Nucleus accumbens (tissue), 56 donors: Measurements from ENCODE around the gene CLEC4D.
"Not testable (repeated sequence)": the region's sequence is repeated elsewhere in the genome, so short reads cannot be mapped to it uniquely, and the experiment has no call there.

Experiments used
- DNase-seq, 56 donors: peaks; one replicate each; lab custom pipeline; 2025; lab: John Stamatoyannopoulos, UW

The CLEC4D gene

DNA sequence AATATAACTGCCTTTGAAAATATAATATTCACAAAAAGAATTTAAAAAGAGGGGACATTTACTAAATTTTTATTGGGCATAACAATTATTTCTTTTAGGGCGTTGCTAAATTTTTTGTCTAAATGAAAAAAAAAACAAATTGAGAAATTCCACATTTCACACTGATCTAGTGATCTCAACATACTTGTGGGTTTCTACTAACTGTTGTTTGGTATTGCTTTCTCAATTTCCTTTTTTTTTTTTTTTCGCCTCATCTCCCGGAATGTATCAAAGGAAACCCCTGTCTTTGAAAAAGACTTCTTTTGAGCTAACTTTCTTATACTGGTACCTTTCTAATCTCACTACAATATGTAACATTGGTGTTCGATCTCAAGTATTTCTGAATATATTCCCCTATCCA, at the start of gene CLEC4D:
CLEC4D (plus strand) TSS at position 248 of the 400 bp plus-strand sequence. CDS start 230 bp downstream, outside the sequence.
- DNase-seq, result no peak

GRCh38 chr12:8465301-8465996, 47.9 kb upstream of the CLEC4D start:
- DNase-seq, result no peak

DNA sequence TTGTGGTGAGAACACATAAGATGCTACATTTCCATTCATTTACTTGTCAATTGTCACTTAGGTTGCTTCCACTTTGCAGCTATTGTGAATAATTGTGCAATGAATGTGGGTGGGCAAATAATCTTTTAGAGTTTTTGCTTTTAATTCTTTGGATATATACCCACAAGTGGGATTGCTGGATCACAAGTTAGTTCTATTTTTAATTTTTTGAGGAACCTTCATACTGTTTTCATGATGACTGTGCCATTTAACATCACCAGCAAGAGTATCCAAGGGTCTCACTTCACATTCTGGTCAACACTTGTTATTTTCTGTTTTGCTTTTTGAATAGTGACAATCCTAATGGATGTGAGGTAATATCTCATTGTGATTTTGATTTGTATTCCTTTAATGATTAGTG, 47.1 kb upstream of the CLEC4D start:
- no peak for DNase-seq

DNA sequence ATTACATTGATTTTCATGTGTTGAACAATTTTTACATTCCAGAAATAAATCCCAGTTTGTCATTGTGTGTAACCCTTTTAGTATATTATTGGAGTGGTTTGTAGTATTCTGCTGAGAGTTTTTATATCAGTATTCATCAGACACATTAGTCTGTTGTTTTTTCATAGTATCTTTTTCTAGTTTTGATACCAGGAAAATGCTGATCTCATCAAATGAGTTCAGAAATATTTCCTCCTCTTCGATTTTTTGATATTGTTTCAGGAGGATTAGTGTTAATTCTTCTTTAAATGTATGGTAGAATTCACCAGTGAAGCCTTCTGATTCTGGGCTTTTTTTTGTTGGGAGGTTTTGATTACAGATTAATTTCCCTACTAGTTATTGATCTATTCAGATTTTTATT, 42.2 kb upstream of the CLEC4D start:
- no peak for DNase-seq

DNA sequence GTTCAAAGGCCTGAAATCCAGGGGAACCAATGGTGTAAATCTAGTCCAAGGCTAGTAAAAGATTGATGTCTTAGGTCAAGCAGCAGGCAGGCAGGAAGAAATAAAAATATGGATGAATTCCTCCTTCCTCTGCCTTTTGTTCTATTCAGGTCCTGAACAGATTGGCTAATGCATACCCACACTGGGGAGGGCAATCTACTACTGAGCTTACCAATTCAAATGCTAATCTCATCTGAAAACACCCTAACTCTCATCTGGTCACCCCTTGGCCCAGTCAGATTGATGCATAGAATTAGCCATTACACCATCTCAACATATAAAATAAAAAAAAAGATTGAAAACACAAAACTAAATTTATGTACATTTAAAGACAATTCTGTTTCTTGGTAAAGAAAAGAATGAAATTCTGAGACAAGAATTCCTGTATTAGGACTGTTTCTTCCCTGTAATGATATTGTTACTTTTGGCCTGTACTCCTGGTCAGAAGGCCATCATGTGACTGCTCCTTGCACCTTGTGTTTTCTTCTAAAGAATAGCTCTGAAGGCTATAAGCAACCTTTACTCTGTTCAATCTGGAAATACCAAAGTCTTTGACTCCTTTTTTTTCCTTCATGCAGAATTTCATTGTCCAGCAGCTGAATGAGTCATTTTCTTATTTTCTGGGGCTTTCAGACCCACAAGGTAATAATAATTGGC, 37.6 kb upstream of the CLEC4D start:
- no peak for DNase-seq

- DNase-seq, result no peak
Measured at GRCh38 chr12:8482571-8483061, 30.7 kb upstream of the CLEC4D start.

- no peak for DNase-seq
Measured at GRCh38 chr12:8483079-8483478, 30.2 kb upstream of the CLEC4D start.

- DNase-seq, result no peak
Measured at GRCh38 chr12:8491646-8492530, 21.4 kb upstream of the CLEC4D start.

- peak in 1 of 56 donors; percentile 3 for DNase-seq
Measured at GRCh38 chr12:8493084-8493483, 20.2 kb upstream of the CLEC4D start.

DNA sequence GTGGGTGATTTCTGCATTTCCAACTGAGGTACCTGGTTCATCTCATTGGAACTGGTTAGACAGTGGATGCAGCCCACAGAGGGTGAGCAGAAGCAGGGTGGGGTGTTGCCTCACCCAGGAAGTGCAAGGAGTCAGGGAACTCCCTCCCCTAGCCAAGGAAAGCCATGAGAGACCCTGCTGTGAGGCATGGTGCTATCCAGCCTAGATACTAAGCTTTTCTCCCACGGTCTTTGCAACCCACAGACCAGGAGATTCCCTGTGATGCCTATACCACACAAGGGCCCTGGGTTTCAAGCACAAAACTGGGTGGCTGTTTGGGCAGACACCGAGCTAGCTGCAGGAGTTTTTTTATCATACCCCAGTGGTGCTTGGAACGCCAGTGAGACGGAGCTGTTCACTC, 17.6 kb upstream of the CLEC4D start:
- not testable (repeated sequence) for DNase-seq

GRCh38 chr12:8496074-8496473, 17.2 kb upstream of the CLEC4D start:
- DNase-seq, result not testable (repeated sequence)

DNA sequence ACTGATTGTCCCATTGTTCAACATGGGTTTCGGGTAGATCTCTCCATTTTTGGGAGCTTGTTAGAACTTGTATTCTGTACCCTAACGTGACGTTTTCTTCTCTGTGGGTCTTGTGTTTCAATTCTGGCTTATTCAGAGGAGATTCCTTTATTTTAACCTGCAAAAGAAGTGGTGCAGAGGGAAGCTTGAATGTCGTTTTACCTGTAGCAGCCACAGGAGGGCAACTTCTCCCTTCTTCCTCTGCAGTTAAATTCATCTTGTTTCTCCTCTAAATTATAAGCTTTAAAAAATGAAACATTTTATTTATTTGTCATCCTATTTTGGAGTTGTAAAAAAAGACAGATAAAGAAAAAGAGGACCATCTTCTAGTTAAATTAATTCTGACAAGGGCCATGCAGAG, 13.7 kb upstream of the CLEC4D start:
- no peak for DNase-seq

- DNase-seq, result no peak
Measured at GRCh38 chr12:8501720-8502119, 11.6 kb upstream of the CLEC4D start.

DNA sequence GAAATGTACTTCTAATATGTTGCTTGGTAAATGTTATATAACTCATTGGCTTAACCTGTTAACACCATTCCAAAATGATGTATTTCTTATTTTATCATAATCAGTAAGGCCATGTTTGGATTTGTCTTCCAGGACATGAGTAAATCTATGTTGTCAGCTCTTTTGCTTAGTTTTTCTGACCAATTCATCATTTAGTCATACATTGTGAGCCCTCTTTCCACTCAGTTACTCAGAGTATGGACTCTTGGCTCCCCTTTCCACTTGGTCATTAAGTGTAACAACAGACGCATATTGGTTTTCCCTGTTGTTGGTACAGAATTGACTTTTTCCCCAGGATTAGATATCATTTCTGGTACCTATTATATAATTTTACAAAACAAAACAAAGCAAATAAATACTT, 9.0 kb upstream of the CLEC4D start:
- no peak for DNase-seq

DNA sequence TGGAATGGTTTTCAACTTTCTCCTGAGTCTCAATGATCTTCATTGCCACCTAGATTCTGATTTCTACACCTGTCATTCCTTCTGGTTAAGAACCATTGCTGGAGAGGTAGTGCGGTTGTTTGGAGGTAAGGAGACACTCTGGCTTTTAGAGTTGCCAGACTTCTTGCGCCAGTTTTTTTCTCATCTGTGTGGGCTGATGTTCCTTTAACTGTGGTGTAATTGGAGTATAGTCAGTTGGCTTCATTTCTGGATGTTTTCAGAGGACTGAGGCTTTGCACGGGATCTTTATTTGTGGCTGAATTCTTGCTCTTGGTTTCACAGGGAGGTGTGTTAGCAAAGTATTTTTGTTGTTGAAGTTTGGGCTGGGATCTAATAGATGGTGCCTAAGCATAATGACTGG, 5.7 kb upstream of the CLEC4D start:
- no peak for DNase-seq

DNA sequence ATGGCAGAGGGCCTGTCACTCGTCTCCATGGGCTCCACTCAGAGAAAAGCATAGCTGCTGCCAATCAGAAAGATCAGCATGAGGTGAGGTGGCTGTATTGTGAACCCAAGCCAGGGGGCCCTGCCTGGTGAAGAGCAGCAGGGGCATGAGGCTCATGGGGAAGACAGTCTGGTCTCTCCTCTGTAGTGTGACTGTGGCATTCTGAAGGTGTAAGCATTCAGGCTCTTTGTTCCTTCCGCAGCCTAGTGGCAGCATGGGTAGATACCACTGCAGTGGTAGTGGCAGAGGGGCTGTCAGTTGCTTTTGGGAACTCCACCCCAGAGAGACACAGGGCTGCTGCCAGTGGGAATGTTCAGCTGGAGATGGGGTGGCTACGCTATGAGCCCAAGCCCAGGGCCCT, 5.1 kb upstream of the CLEC4D start:
- DNase-seq, result no peak

DNA sequence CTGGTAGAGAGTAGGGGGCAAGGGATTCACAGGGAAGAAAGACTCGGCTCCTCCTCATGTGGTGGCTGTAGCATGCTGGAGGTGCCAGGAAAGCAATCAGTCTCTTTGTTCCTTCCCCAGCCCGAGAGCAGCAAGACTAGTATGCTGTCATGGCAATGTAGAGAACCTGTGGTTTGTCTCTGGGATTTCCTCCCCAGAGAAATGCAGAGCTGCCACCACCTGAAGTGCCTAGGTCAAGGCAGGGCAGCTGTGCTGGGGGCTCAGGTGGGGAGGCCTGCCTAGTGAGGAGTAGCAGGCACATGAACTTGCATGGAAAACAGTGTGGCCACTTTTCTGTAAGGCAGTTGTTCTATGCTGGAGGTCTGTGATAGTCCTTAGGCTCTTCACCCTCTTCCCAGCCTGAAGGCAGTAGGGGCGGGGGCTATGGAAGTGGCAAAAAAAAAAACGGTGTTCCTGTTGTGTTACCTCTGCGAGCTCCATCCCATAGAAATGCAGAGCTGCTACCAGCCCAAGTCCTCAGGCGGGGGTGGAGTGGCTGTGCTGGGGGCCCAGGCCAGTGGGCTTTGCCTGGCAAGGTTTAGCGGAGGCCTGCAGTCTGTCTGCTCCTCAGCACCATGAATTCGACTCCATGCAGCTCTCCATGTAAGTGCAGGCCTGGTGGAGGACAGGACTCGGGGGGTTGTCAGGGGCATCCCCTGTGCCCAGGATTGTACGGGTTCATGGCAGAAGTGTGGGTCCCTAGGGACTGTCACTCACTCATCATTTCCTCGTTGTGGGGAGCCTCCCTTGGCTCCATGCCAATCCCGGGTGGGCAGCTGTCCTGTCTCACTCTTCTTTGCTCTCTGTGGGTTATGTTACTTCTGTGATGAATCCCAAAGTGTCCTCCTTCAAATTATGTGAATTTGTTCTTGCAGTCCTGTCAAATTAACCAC, 4.1 kb upstream of the CLEC4D start:
- DNase-seq, result no peak

DNA sequence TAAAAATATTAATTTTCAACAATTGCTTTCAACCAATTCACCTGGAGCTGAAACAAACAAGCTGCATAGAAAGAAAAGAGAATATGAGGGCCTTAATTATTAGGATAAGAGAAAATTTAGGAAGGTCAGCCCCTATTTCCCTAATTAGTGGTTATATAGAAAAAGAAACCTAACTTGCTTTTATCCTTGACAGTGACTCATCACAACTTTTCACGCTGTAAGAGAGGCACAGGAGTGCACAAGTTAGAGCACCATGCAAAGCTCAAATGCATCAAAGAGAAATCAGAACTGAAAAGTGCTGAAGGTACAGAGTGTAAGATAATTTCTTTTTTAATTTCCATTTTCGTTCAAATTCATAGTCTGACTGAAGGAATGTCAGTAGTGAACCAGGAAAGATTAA, 4.7 kb downstream of the CLEC4D start:
- DNase-seq, result no peak

GRCh38 chr12:8519171-8519570, 5.9 kb downstream of the CLEC4D start:
- no peak for DNase-seq
